ENCODE data around the gene BBS9. TPM values are rescaled to one million over a fixed set of nuclear protein-coding genes. Genes with fewer than 3 reads are reported as not detected.

BBS9 gene
- total and polyA plus RNA-seq, 2 donors (not counting 3 experiments of a cell fraction or from before 2014, with no cell fraction given), result 5.7 to 17.4 TPM

GRCh38 chr7:33299425-33299824, 170.1 kb downstream of the BBS9 start:
- Histone ChIP-seq H3K27ac (ENCODE audit: insufficient read depth, low read depth, low read length) (no peak overlapping the region), H3K9me1 (replicated peaks; ENCODE audit: control insufficient read depth, extremely low read depth, insufficient read depth, low read length) (no peaks in the 10 kb centered on the region), H3K4me3 (replicated peaks in 1 of 3; ENCODE audit: insufficient read depth in 1 of 3, low read depth in 1 of 3, low read length in 3 of 3) (no peak overlapping the region), H3K4me1 (ENCODE audit: control insufficient read depth, extremely low read depth, insufficient read depth, low read length) (no peaks in the 10 kb centered on the region), H4K20me1 (replicated peaks; ENCODE audit: control insufficient read depth, extremely low read depth, insufficient read depth, low read length) (no peaks in the 10 kb centered on the region), H3K9ac (replicated peaks; ENCODE audit: extremely low read depth, insufficient read depth, low read length) (no peak overlapping the region), H3K27me3 (ENCODE audit: control insufficient read depth in 2 of 2, insufficient read depth in 2 of 2, low read length in 2 of 2) (no peaks in the 10 kb centered on the region), H3K9me3 (replicated peaks; ENCODE audit: control insufficient read depth, insufficient read depth, low read length) (no peaks in the 10 kb centered on the region), H3K4me2 (ENCODE audit: insufficient read depth, low read length) (no peak overlapping the region), H2AFZ (ENCODE audit: low read depth, low read length) (no peak overlapping the region), H3K36me3 (ENCODE audit: control insufficient read depth in 2 of 2, extremely low read depth in 1 of 2, insufficient read depth in 2 of 2, low read length in 2 of 2) (no peaks in the 10 kb centered on the region), H3K79me2 (ENCODE audit: control insufficient read depth, insufficient read depth, low read length) (no peaks in the 10 kb centered on the region)
- ChIA-PET POLR2A (no interaction called here), CTCF (no interaction called here)
- BruUV-seq (replicated peaks), result no TSS peak
- dilution Hi-C loops (cut with MboI; ENCODE audit: extremely low pct_ligation_motif_present, low sequenced_read_pairs), result no loop called here
- TF ChIP-seq FOS (IDR thresholded peaks at IDR 0.05; ENCODE audit: borderline replicate concordance, insufficient read depth, low read length) (no peak), MYC (IDR thresholded peaks at IDR 0.05; ENCODE audit: low read depth, low read length) (no peak), POLR2AphosphoS5 (IDR thresholded peaks at IDR 0.05; ENCODE audit: insufficient read depth, low read depth, low read length) (no peak), EZH2 (IDR thresholded peaks at IDR 0.05; ENCODE audit: borderline replicate concordance, low read depth, low read length, severe bottlenecking) (no peak), JUN (IDR thresholded peaks at IDR 0.05; ENCODE audit: borderline replicate concordance, insufficient read depth, insufficient read length, low read depth) (no peak), GATA2 (IDR thresholded peaks at IDR 0.05; ENCODE audit: insufficient read depth, insufficient read length, low read depth, low read length) (no peak), POLR2A (IDR thresholded peaks at IDR 0.05; ENCODE audit: low read depth, low read length) (no peak), MAX (IDR thresholded peaks at IDR 0.05; ENCODE audit: insufficient read depth, insufficient read length) (no peak), CTCF (IDR thresholded peaks at IDR 0.05; ENCODE audit: extremely low read depth in 1 of 2, insufficient read depth in 1 of 2, low read depth in 1 of 2, low read length in 2 of 2) (no peak)
- DNase-seq (ENCODE audit: low read depth, low spot score), result no peak
- no peak for FAIRE-seq
- intact Hi-C loops (cut with micrococcal nuclease), result no loop called here

Data from endothelial cell of umbilical vein (primary cell).